IMR-90 (cell line): ENCODE results near the gene HOXB1. TPM values are rescaled to one million over a fixed set of nuclear protein-coding genes. Genes with fewer than 3 reads are reported as not detected.
A peak's percentile ranks its signal among the peaks of the same experiment; 100 is the strongest.

Source experiments
- ATAC-seq: fragments of 200-7000 bp; cut with Tn5 transposase; 2 replicates; pipeline ENCODE4 v1.9.1; 2020; ENCODE audit warnings: low read depth, mild to moderate bottlenecking, moderate library complexity
- BruUV-seq: library from RNA; stranded (reverse); fragments of 400-500 nt; replicated peaks from 2 replicates; lab custom pipeline; 2021; lab: Mats Ljungman, UMichigan
- CTCF ChIA-PET: fragments of 300-600 bp; formaldehyde crosslinking; extraction: SDS; loops from one replicate; lab custom pipeline; 2021; ENCODE audit warnings: antibody characterized with exemption; lab: Yijun Ruan, JAX
- POLR2A ChIA-PET: fragments of 300-600 bp; sonication (Branson Sonifier 250); formaldehyde crosslinking; loops from one replicate; lab custom pipeline; 2022; ENCODE audit warnings: antibody characterized with exemption; ENCODE audit not compliant: unreplicated experiment; lab: Charles Lee
- DNase-seq: peaks from one replicate; pipeline ENCODE4 v3.0.0; 2013
- H2AFZ ChIP-seq: replicated peaks from 2 replicates; pipeline ENCODE3; 2013; ENCODE audit warnings: low read length, mild to moderate bottlenecking; ENCODE audit not compliant: poor library complexity
- H2AK5ac ChIP-seq: 2 replicates; pipeline ENCODE4 v1.6.1; 2013; ENCODE audit warnings: low read depth, low read length, inconsistent platforms
- H2AK9ac ChIP-seq: replicated peaks from 2 replicates; pipeline ENCODE3; 2013; ENCODE audit warnings: mild to moderate bottlenecking, low read depth, low read length, moderate library complexity; ENCODE audit not compliant: poor library complexity
- H2BK120ac ChIP-seq: 2 replicates; pipeline ENCODE4 v1.6.1; 2013; ENCODE audit warnings: low read depth, low read length, inconsistent platforms
- H2BK15ac ChIP-seq: 3 replicates; pipeline ENCODE4 v1.6.1; 2013; ENCODE audit warnings: low read depth, low read length, inconsistent platforms
- H2BK20ac ChIP-seq: 2 replicates; pipeline ENCODE4 v1.6.1; 2013; ENCODE audit warnings: low read depth, mild to moderate bottlenecking, inconsistent platforms, low read length, moderate library complexity
- H2BK5ac ChIP-seq: 2 replicates; pipeline ENCODE4 v1.6.1; 2013; ENCODE audit warnings: mild to moderate bottlenecking, low read depth, low read length, inconsistent platforms; ENCODE audit not compliant: poor library complexity, severe bottlenecking
- H3K14ac ChIP-seq: replicated peaks from 2 replicates; pipeline ENCODE4 v1.6.1; 2013; ENCODE audit warnings: low read depth, low read length, inconsistent platforms
- H3K18ac ChIP-seq: 2 replicates; pipeline ENCODE4 v1.6.1; 2013; ENCODE audit warnings: low read depth, low read length, control low read depth
- H3K23ac ChIP-seq: 2 replicates; pipeline ENCODE4 v1.6.1; 2013; ENCODE audit warnings: low read depth, low read length, inconsistent platforms
- H3K27ac ChIP-seq: 2 replicates; pipeline ENCODE4 v1.5.1; 2013; ENCODE audit warnings: mild to moderate bottlenecking, control low read depth, low read length; ENCODE audit not compliant: insufficient read depth
- H3K27me3 ChIP-seq: 2 replicates; pipeline ENCODE4 v1.6.1; 2013; ENCODE audit warnings: low read length; ENCODE audit not compliant: control insufficient read depth, insufficient read depth
- H3K36me3 ChIP-seq: 2 replicates; pipeline ENCODE4 v1.6.1; 2013; ENCODE audit warnings: low read length, mixed read lengths; ENCODE audit not compliant: control insufficient read depth, insufficient read depth
- H3K4ac ChIP-seq: 2 replicates; pipeline ENCODE4 v1.6.1; 2013; ENCODE audit warnings: low read depth, low read length, inconsistent platforms
- H3K4me1 ChIP-seq: 2 replicates; pipeline ENCODE4 v1.6.1; 2013; ENCODE audit warnings: low read length, mixed read lengths; ENCODE audit not compliant: control insufficient read depth, insufficient read depth
- H3K4me2 ChIP-seq: 2 replicates; pipeline ENCODE4 v1.6.1; 2013; ENCODE audit warnings: low read depth, mild to moderate bottlenecking, control low read depth, low read length, moderate library complexity
- H3K4me3 ChIP-seq: 2 replicates; pipeline ENCODE4 v1.5.1; 2013; ENCODE audit warnings: low read depth, mild to moderate bottlenecking, control low read depth, low read length, moderate library complexity; ENCODE audit not compliant: insufficient read depth
- H3K56ac ChIP-seq: 2 replicates; pipeline ENCODE4 v1.6.1; 2013; ENCODE audit warnings: low read length, inconsistent platforms; ENCODE audit not compliant: insufficient read depth; ENCODE audit errors: extremely low read depth
- H3K79me1 ChIP-seq, 2 experiments: 2 replicates each; pipeline ENCODE4 v1.6.1; 2013; ENCODE audit warnings: low read length in 2 of 2, inconsistent platforms in 1 of 2, low read depth in 1 of 2
- H3K9ac ChIP-seq: 2 replicates; pipeline ENCODE4 v1.6.1; 2013; ENCODE audit warnings: low read depth, low read length, control low read depth
- H3K9me1 ChIP-seq: 2 replicates; pipeline ENCODE4 v1.6.1; 2013; ENCODE audit warnings: low read length, inconsistent platforms; ENCODE audit not compliant: insufficient read depth
- H3K9me3 ChIP-seq: 2 replicates; pipeline ENCODE4 v1.6.1; 2013; ENCODE audit warnings: low read length; ENCODE audit not compliant: control insufficient read depth, insufficient read depth
- H4K20me1 ChIP-seq: 2 replicates; pipeline ENCODE4 v1.6.1; 2013; ENCODE audit warnings: low read length, inconsistent platforms; ENCODE audit not compliant: insufficient read depth
- H4K5ac ChIP-seq: 2 replicates; pipeline ENCODE4 v1.6.1; 2013; ENCODE audit warnings: mild to moderate bottlenecking, low read depth, low read length, control low read depth
- H4K8ac ChIP-seq, 2 experiments: 2 replicates each; pipeline ENCODE4 v1.6.1; 2013; ENCODE audit warnings: low read depth in 2 of 2, low read length in 2 of 2, control low read depth in 1 of 2, inconsistent platforms in 1 of 2
- H4K91ac ChIP-seq: 2 replicates; pipeline ENCODE4 v1.6.1; 2013; ENCODE audit warnings: low read depth, low read length, inconsistent platforms; ENCODE audit not compliant: insufficient read depth
- BHLHE40 ChIP-seq: fragments of 150-350 bp; IDR thresholded peaks from 2 replicates; pipeline ENCODE4 v1.6.1; 2016; ENCODE audit warnings: mild to moderate bottlenecking, low read depth, low read length
- CEBPB ChIP-seq: IDR thresholded peaks from 2 replicates; pipeline ENCODE4 v1.6.1; 2012; ENCODE audit warnings: low read depth, low read length, improper control_type of control experiment
- MAFK ChIP-seq: IDR thresholded peaks from 2 replicates; pipeline ENCODE4 v1.6.1; 2012; ENCODE audit warnings: low read depth, low read length, improper control_type of control experiment
- MAZ ChIP-seq: IDR thresholded peaks from 2 replicates; pipeline ENCODE4 v1.6.1; 2012; ENCODE audit warnings: low read depth, mild to moderate bottlenecking, low read length, improper control_type of control experiment, moderate library complexity, borderline replicate concordance
- MXI1 ChIP-seq: IDR thresholded peaks from 2 replicates; pipeline ENCODE4 v1.6.1; 2012; ENCODE audit warnings: low read depth, mild to moderate bottlenecking, low read length, moderate library complexity, borderline replicate concordance
- NFE2L2 ChIP-seq: fragments of 150-350 bp; IDR thresholded peaks from 2 replicates; pipeline ENCODE4 v1.6.1; 2016; ENCODE audit warnings: low read depth, mild to moderate bottlenecking, low read length
- RCOR1 ChIP-seq: IDR thresholded peaks from 2 replicates; pipeline ENCODE4 v1.6.1; 2012; ENCODE audit warnings: mild to moderate bottlenecking, low read length, improper control_type of control experiment; ENCODE audit not compliant: insufficient replicate concordance
- USF2 ChIP-seq: fragments of 150-350 bp; IDR thresholded peaks from 2 replicates; pipeline ENCODE4 v1.6.1; 2017; ENCODE audit warnings: mild to moderate bottlenecking, antibody characterized with exemption, low read length, low read depth
- WGBS, 2 experiments: methylation state at CpG; one replicate each; pipeline versions ENCODE4 v1.1.5 to v1.1.7; 2013; ENCODE audit warnings: missing lambda C conversion rate in 2 of 2; ENCODE audit not compliant: insufficient read length in 1 of 2; ENCODE audit errors: extremely low coverage in 2 of 2; 5-methylcytosine and 5-hydroxymethylcytosine counted together
- dilution Hi-C: fragments of 300-500 bp; cut with HindIII; formaldehyde crosslinking; loops from one replicate; pipeline ENCODE4 v1.14.3; 2018; ENCODE audit warnings: low sequenced_read_pairs; ENCODE audit not compliant: unreplicated experiment
- in situ Hi-C: fragments of 300-500 bp; cut with MboI; formaldehyde crosslinking; loops from 3 replicates; pipeline ENCODE4 v1.14.3; 2019; ENCODE audit warnings: low sequenced_read_pairs, inconsistent platforms, mixed read lengths
- intact Hi-C: fragments of 100-400 bp; cut with micrococcal nuclease; formaldehyde crosslinking; loops from 2 replicates; pipeline ENCODE4 v1.10.0; 2022
- polyA plus RNA-seq, 3 experiments: library from polyadenylated mRNA; depleted of rRNA; stranded (reverse); fragments of >200 nt; gene quantifications; 2 replicates each; pipeline ENCODE4 v1.2.3, GENCODE V29; 2012; ENCODE audit warnings: low replicate concordance in 1 of 3
- total RNA-seq: library from RNA; depleted of rRNA; stranded (reverse); fragments of >200 nt; gene quantifications from 2 replicates; pipeline ENCODE4 v1.2.3, GENCODE V29; 2012

The HOXB1 gene
- total and polyA plus RNA-seq, 2 of the 4 experiments (the other 2 are of a cell fraction) = not detected

- TF ChIP-seq MXI1 = no peak
These were observed 43.8 kb upstream of the HOXB1 start (continued) for GRCh38 chr17:48574505-48575065.

- ATAC-seq (no peak), DNase-seq (no peak)
- peaks cover 34% of the 10 kb centered on the region for H3K4me1 ChIP-seq
- H3K79me1 ChIP-seq = peaks cover 0 to 2% of the 10 kb centered on the region in 2 experiments; a peak in 1 of 4 replicates
- peaks cover 8% of the 10 kb centered on the region for H4K20me1 ChIP-seq
- H4K91ac ChIP-seq = peak overlapping the region; percentile 95
- WGBS, 2 experiments = no CpG with 5 or more reads among the region's 1 CpG
- intact Hi-C loops = loop anchor here (2.0 kb wide), 1 partner anchor 21 kb away; the partner anchor contains the start of gene HOXB5
- peaks cover 6% of the 10 kb centered on the region for H3K9me1 ChIP-seq
- peak overlapping the region; percentile 97 for H2AK5ac ChIP-seq
- H2BK20ac ChIP-seq = peak overlapping the region; percentile 90
- peaks cover 57% of the 10 kb centered on the region for H3K36me3 ChIP-seq
- H3K4ac ChIP-seq = peak overlapping the region; percentile 97
- H3K23ac ChIP-seq = peak overlapping the region; percentile 100
- TF ChIP-seq USF2 (no peak), BHLHE40 (no peak), RCOR1 (no peak), CEBPB (peak; percentile 11; the same call in 1 of the 2 replicates), MAZ (no peak), NFE2L2 (no peak), MAFK (no peak)
- no peaks in the 10 kb centered on the region for H3K27me3 ChIP-seq
- H4K5ac ChIP-seq = peak overlapping the region; percentile 96
- peak overlapping the region; percentile 75 for H2BK15ac ChIP-seq
- ChIA-PET POLR2A (interaction anchor here (0.6 kb wide), 1 partner anchor 31 kb away, joined by 5 read pairs; no protein-coding TSS in a partner anchor), CTCF (no interaction called here)
- peak overlapping the region; percentile 73 for H3K18ac ChIP-seq
- peak overlapping the region; percentile 96 for H3K56ac ChIP-seq
- H3K9ac ChIP-seq = peak overlapping the region; percentile 96
- peak overlapping the region; percentile 90 for H2AK9ac ChIP-seq
- H3K9me3 ChIP-seq = no peaks in the 10 kb centered on the region
- no peak overlapping the region for H2AFZ ChIP-seq
- peak overlapping the region; percentile 99 for H2BK5ac ChIP-seq
- no TSS peak for BruUV-seq
- dilution Hi-C loops = no loop called here
- peak overlapping the region; percentile 98 for H3K14ac ChIP-seq
- peak overlapping the region; percentile 77 to 97 for H4K8ac ChIP-seq
- H3K4me2 ChIP-seq = peak overlapping the region; percentile 83
- H2BK120ac ChIP-seq = peak overlapping the region; percentile 78
- H3K4me3 ChIP-seq = peak overlapping the region; percentile 45
- H3K27ac ChIP-seq = peak overlapping the region; percentile 99
- in situ Hi-C loops = no loop called here
These were observed 41.1 kb upstream of the HOXB1 start for GRCh38 chr17:48571826-48572417.
